Inflammatory macrophage treated with lipopolysaccharide for 4 hours (primary cell): ENCODE data around the gene CFAP73.
A peak's percentile ranks its signal among the peaks of the same experiment; 100 is the strongest.

Source experiments
- DNase-seq: peaks from one replicate; pipeline ENCODE4 v3.0.0-alpha.2; 2020

CFAP73 gene

DNA sequence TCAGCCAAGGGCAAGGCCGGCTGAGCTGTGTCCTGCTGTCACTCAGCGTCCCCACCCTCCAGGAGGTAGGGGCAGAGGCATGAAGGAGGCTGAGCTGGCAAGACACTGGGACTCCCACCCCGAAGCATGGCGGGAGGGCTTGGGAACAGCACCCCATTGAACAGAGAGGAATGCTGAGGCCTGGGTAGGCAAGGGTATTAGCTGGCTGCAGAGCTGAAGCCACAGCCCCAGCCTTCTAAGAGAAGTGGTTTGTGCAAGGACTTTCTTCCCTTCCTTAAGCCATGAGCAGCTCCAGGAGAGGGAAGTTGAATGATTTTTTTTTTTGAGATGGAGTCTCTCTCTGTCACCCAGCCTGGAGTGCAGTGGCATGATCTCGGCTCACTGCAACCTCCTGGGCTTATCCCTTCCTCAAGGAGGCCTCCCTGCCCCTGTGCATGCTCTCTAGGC lies 6.6 kb upstream of the CFAP73 start:
- peak; percentile 47 for DNase-seq

DNA sequence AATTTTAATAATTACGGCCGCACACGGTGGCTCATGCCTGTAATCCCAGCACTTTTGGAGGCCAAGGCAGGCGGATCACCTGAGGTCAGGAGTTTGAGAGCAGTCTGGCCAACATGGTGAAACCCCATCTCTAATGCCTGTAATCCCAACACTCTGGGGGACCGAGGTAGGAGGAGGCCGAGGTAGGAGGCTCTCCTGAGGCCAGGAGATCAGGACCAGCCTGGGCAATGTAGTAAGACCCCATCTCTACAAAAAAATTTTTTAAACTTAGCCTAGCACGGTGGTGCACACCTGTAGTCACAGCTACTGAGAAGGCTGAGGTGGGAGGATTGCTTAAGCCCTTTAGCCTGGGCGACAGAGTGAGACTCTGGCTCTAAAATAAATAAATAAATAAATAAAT lies 5.6 kb upstream of the CFAP73 start:
- DNase-seq = no peak

DNA sequence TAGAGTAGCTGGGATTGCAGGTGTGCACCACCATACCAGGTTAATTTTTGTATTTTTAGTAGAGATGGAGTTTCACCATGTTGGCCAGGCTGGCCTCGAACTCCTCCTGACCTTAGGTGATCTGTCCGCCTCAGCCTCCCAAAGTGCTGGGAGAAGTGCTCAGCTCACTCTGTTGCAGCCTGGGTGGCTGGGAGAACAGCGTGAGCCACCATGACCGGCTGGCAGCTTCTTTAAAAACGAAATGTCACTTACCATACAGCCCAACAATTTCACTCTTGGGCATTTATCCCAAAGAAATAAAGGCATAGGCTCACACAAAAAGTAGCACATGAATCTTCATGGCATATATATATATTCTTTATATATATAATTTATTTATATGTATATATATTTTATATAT lies 4.7 kb upstream of the CFAP73 start:
- DNase-seq = no peak

DNA sequence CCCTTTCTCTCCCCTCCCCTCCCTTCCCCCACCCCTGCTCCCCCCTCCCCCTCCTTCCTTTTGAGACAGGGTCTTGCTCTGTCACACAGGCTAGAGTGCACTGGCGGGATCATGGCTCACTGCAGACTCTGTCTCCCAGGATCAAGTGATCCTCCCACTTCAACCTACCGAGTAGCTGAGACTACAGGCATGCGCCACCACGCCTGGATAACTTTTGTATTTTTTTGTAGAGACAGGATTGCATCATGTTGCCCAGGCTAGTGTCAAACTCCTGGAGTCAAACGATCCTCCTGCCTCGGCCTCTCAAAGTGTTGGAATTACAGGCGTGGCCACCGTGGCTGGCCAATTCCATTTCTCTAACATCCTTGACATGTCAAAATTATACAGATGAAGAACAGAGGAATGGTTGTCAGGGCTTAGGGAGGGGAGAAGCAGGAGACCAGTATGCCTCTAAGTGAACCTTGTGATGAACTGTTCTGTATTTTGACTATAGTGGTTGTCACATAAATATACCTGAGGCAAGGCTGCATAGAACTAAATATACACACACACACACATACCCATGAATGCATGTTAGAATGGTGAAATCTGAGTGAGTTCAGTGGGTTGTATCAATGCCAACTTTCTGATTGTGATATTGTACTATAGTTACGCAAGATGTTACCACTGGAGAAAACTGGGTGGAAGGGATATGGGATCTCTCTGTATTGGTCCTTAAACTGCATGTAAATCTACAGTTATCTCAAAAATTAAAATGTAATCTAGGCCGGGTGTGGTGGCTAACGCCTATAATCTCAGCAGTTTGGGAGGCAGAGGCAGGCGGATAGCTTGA lies 3.6 kb upstream of the CFAP73 start:
- DNase-seq = peak; percentile 2

DNA sequence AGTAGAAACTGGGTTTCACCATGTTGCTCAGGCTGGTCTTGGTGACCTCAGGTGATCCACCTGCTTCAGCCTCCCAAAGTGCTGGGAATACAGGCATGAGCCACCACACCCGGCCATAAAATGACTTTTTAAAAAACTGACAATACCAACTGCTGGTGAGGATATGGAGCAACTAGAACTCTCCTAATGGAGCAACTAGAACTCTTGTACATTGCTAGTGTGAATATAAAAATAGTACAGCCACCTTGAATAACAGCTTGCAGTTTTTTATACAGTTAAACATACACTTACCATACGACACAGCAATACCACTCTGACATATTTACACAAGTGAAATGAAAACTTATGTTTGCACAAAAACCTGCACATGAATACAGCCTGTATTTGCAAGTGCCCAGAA lies 2.5 kb upstream of the CFAP73 start:
- DNase-seq = no peak

DNA sequence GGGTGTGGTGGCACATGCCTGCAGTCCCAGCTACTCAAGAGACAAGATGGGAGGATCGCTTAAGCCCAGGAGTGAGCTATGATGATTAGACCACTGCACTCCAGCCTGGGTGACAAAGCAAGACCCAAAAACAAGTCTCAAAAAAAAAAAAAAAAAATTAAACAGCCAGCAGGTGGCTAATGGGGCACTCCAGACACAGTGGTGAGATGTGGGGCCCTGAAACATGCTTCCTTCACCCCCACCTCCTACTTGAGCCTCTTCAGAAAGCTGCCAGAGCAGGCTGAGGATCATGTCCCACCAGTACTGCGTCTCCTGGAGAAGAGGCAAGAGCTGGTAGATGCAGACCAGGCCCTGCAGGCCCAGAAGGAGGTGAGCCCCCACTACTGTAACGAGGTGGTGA lies 2.1 kb downstream of the CFAP73 start:
- no peak for DNase-seq

DNA sequence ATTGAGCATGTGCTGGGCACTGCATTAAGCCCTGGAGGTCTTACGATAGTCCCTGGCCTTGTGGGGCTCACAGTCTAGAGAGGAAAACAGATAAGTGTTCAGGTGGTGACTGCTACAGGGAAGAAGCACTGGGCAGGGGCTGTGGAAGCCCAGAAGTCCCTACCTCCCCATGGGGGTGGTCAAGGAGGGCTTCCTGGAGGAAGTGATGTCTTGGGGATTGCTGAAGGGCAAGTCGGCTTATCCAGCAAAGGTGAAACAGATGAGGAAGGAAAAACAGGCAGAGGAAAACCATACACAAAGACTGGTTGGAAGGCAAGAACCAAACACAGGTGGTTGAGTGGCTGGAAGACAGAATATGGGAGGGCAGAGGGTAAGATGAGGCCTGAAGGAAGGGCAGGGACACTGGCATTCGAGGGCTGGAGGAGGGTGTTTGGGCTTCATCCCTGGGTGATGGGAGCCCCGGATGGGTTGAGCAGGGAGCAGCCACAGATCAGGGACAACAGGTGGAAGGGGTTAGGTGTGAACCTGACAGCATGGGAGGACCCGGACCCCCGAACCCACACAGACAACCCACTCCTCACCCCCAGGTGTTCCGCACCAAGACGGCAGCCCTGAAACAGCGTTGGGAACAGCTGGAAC lies 2.8 kb downstream of the CFAP73 start:
- no peak for DNase-seq

DNA sequence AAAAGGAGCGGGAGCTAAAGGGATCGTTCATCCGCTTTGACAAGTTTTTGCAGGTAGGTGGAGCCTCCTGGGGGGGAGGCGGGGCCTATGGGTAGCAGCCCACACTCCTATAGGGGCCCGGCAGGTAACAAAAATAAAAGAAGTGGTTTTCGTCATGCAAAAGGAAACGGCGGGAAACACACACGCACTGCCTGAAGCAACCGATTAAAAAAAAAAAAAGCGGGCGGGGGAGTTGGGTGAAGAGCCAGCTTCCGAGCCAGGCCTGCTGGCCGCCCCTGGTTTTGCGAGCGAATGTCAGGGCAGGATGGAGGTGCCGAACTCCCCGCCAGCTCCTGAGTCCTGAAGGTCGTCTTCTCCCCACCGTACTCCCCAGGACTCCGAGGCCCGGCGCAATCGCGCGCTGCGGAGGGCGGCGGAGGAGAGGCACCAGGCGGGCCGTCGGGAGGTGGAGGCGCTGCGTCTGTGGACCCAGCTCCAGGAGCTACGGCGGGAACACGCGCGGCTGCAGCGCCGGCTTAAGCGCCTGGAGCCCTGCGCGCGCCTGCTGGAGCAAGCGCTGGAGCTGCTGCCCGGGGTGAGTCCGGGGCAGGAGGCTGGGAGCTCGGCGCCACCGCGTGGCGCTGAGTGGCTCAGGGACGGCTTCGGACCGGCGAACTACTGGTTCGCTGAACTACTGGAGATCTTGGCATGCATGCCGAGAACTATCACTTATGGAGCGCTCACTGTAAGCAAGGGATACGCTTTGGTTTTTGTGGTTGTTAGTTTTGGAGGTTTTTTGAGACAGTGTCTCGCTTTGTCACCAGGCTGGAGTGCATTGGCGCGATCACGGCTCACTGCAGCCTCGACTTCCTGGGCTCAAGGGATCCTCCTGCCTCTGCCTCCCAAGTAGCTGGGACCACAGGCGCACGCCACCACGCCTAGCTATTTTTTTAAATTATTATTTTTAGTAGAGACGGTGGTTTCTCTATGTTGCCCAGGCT lies 3.6 kb downstream of the CFAP73 start:
- DNase-seq = peak; percentile 74

DNA sequence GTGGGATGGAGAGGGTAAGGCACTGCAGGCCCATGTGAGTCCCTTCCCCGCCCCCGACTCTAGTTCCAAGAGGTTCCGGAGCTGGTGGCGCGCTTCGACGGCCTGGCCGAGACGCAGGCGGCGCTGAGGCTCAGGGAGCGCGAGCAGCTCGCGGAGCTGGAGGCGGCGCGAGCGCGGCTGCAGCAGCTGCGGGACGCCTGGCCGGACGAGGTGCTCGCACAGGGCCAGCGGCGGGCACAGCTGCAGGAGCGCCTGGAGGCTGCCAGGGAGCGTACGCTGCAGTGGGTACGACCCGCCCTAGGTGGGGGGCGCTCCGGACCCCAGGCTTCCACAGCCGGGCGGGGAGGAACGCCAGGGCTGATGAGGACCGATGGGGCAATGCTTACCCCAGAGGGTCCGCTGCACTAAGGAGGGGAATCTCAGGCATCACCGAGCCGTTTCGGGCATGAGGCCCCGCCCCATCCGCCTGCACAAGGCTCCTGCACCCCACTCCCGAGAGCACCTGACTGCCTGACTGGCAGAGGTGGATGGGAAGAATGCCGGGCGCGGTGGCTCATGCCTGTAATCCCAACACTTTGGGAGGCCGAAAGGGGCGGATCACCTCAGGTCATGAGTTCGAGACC lies 4.9 kb downstream of the CFAP73 start:
- DNase-seq = no peak

DNA sequence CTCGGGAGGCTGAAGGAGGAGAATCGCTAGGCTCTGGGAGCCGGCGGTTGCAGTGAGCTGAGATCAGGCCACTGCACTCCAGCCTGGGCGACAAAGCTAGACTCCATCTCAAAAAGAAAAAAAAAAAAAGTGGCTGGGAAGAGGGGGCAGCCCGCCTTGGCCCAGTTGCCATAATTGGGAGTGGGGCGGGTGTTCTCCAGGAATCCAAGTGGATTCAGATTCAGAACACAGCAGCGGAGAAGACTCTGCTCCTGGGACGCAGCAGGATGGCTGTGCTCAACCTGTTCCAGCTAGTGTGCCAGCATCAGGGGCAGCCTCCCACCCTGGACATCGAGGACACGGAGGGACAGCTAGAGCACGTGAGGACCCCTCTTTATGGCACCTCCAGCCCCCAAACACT lies 5.5 kb downstream of the CFAP73 start:
- no peak for DNase-seq

DNA sequence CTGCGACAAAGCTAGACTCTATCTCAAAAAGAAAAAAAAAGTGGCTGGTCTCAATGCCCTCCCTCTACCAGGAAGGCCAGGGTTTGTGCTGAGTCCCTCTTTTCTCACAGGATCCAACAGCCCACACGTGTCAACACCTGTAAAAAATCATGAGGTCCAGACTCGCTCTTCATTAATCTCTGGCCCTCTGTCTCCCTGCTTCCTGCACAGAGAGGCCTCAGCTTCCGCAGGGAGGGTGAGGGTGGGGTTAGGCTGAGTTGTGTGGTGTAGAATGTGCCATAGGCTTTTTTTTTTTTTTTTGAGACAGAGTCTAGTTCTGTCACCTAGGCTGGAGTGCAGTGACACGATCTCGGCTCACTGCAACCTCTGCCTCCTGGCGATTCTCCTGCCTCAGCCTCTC lies 6.1 kb downstream of the CFAP73 start:
- DNase-seq = no peak

DNA sequence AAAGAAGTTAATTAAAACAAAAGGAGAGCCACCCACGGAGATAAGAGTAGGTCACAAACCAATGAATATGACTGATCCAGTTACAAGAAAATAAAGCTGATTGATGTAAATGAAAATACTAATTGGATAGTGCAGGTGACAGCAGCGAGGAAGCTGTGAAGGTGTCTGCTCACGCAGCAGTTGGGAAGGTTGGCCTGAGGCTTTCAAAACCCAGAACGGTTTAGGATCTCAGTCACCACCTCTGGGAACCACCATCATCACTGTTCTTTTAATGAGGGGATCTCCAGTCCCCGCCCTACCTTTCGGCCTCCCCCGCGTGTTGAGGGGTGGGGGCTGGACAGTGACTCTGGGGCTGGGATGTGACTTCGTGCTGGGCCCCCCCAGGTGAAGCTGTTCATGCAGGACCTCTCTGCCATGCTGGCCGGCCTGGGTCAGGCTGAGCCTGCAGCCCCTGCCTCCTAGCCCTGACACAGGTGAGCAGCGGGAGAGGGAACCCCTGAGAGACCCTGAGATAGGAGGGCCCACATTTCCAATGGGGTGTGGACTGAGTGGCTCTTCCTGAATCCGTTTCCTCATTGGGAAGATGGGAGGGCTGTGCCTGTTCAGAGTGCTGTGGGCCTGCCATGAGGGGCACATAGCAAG lies 7.8 kb downstream of the CFAP73 start:
- no peak for DNase-seq

DNA sequence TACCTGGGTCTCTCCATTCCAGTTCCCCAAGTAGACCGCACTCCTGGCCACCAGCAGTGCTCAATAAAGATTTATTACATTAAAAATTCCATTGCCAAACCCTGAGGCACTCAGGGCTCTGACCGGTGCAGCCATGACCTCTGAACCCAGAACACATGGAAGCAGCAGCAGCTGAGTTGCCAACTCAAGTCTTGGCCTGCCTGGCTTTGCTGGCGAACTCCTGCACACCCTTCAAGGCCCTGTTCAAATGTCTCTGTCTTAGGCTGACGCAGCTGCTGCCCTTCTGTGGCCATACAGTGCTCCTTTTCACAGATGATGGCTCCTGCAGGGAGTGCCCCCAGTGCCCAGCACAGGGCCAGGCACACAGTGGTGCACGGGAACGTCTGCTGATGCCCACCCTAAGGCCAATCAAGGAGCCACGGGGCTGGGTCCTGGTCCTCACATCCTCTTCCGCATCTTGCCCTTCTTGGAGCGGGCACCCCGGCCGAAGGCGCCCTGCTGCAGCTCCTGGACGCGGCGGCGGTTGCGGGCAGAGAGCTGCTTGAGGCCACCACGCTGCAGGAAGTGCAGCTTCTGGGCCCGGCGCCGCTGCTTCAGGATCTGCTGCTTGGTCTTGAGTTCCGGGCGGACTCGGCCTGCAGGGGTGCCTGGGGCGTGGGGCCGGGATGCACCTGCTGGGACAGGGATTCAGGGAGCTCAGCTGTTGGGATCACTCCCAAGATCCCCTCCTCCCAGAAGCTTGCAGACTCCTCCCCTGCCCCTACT lies 9.1 kb downstream of the CFAP73 start:
- no peak for DNase-seq

DNA sequence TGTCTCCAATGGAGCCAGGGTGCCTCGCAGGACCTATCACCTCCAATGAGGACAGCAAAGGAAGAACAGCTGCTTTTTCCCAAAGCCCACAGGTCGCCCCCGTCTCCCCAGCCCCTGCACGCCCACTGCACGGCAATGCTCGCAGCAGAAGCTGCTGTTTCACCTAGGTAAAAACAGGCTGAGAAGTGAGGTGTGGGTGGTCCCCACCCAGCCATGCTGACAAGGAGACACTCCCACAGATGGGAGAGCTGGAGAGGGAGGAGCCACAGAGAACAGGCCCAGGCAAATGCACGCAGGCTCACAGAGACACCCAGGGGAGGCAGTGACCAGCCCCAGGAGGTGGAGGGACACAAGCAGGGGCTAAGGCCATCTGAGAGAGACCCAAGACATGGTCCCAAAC lies 10.4 kb downstream of the CFAP73 start:
- DNase-seq = no peak

DNA sequence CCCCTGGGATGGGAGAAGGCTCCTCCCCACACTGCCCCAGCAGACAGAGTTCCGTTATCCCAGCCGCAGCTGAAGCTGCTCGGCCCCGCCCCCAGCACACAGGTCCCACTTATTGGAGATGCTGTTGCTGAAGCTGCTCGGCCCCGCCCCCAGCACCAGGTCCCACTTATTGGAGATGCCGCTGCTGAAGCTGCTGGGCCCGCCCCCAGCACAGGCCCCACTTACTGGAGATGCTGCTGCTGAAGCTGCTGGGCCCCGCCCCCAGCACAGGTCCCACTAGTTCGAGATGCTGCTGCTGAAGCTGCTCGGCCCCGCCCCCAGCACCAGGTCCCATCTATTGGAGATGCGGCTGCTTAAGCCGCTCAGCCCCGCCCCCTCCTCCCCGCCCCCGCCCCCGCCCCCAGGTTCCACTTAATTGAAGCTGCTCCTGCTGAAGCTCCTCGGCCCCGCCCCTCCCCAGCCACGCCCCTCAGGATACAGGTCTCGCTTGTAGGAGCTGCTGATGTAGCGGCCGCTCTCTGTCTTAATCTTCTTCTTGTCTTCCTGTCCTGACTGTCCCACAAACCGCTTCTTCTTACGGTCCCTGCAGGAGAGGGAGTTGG lies 12.0 kb downstream of the CFAP73 start:
- DNase-seq = no peak

DNA sequence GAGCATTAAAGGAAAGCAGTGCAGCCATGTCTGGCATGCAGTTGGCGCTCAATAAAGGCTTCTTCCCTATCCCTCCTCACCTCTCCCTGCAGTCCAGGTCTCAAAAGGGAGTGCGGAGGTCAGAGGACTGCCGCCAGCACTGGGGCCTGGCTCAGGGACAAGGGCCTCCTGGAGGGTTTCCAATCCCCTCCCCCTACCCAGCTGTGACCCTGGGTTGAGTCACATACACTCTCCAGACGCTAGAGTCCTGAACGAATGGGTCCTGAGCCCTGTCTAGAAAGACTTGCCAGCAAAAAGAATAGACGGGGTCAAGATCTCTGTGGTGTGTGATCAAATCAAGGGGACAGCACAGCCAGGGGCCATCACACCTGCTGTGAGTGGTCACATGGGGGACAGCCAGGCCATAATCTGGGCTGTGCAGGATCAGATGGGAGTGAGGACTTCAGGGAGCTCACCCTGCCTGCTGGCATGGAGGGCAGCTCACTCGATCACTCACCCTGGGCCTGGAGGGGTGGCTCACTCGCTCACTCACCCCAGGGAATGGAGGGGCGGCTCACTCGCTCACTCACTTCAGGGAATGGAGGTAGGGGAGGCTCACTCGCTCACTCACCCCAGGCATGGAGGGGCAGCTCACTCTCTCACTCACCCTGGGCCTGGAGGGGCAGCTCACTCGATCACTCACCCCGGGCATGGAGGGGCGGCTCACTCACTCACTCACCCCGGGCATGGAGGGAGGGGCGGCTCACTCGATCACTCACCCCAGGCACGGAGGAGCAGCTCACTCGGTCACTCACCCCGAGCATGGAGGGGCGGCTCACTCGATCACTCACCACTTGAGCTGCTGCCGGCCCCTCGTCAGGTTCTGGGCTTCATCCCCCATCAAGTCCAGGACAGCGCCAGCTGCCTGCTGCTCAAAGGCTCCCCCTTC lies 12.8 kb downstream of the CFAP73 start:
- DNase-seq = no peak

DNA sequence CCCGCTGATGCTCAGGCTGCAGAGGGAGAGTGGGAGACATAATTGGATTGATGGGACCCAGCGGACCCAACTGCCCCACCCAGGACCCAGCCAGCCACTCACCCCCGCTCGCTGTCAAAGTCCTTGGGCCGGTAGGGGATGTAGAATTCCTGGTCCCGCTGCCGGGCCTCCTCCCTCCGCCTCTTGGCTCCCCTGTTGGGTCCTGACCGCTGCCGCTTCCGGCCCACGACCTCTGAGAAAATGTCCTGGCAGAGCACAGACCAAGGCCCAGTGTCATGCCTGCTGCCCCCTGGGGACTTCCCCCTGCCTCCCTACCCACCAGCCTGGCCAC lies 13.5 kb downstream of the CFAP73 start:
- DNase-seq = no peak

DNA sequence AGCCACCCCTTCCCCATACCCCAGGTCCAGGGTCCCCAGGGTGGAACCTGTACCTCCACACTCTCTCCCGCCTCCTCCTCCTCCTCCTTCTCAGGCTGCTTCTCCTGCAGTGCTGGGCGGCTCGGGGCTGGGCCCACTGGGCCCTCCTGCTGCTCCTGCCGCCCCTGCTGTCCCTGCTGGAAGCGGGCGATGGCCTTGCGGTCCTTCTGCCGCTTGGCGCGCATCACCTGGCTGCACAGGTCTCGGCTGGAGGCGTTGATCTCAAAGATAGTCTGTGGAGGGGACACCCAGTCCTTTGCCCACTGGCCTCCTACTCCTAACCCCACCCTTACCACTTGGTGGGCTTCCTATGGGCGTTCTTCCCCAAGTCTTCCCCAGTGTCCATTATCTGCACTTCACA lies 14.5 kb downstream of the CFAP73 start:
- DNase-seq = no peak

DNA sequence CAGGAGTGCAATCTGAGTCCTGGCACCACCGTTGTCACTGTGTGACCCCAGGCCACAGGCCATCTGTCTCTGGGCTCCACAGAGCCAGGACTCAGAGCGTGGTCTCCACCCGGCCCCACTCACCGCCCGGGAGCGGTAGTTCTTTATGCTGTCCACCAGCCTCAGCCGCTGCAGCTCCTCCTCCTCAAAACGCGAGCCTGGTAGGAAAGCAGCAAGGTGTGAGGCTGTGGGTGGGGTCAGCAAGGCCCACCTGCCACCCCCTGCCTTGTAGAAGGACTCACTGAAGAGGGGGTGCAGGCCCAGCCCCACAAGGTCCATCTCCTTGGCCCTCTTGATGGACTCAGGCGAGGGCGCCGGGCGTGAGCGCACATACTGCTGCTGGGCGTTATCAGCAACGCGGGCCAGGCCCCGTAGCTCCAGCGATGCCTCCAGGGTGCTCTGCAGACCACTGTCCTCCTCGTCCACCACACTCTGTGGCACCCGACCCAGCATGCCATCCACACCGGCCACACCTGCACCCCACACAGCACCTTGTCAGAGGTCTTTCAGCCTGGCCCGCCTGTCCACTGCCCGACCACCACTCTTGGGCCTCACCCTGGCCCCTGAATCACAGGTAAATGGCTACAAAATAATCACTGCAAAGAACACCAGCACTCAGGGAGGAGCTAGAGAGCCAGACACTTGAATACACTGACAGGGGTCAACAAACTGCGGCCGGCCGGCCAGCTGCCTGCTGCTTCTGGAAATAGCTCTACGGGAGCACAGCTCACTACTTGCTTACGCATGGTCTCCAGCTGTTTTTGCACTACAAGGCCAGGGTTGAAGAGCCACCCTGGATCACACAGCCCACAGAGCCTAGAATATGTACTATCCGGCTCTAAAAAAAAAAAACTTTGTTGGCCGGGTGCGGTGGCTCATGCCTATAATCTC lies 16.3 kb downstream of the CFAP73 start:
- DNase-seq = no peak
